ENCODE results near the gene ZBTB17.

ZBTB17 gene

GRCh38 chr1:15900662-15901279 is 75.1 kb downstream of the ZBTB17 start:
- TF ChIP-seq CTCF (IDR thresholded peaks at IDR 0.05): no peak

GRCh38 chr1:15899266-15899665 is 76.6 kb downstream of the ZBTB17 start:
- TF ChIP-seq CTCF (IDR thresholded peaks at IDR 0.05): no peak

- no peak for TF ChIP-seq CTCF (IDR thresholded peaks at IDR 0.05)
Measured at GRCh38 chr1:15895233-15895632, 80.7 kb downstream of the ZBTB17 start.

Data from LNCAP (cell line).